C4-2B (cell line): Measurements from ENCODE around the gene SCYL3.
"Not testable (repeated sequence)": the region's sequence is repeated elsewhere in the genome, so short reads cannot be mapped to it uniquely, and the experiment has no call there.

ENCODE experiments used
- H3K27ac ChIP-seq: fragments of 450-650 bp; 2 replicates; pipeline ENCODE4 v1.5.1; 2017
- ZFX ChIP-seq: fragments of 450-650 bp; IDR thresholded peaks from 2 replicates; pipeline ENCODE4 v1.6.1; 2017
- TF ChIP-seq, protein P1 (sequence below): fragments of 450-650 bp; conservative IDR thresholded peaks from 2 replicates; pipeline ENCODE4 v1.5.1; 2017; ENCODE audit warnings: mild to moderate bottlenecking

The SCYL3 gene

DNA sequence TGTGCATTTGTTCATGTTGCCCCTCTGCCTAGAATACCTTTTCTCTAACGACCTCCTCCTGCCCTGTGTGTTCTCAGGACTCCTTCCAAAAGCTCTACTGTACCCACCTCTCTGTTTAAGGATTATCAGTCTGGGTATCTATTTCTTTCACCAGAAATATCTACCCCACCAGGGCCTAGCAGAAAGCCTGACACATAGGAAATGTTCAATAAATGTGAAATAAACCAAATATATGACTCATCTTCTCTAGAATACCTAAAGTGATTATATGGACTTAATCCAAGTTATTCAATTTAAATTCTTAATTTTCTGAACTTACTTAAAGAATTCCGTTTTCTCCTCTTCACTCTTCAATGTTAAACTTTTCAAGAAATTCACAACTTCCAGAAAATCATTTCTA, 27.1 kb downstream of the SCYL3 start:
- no peak for TF ChIP-seq ZFX
- TF ChIP-seq, protein P1, sequence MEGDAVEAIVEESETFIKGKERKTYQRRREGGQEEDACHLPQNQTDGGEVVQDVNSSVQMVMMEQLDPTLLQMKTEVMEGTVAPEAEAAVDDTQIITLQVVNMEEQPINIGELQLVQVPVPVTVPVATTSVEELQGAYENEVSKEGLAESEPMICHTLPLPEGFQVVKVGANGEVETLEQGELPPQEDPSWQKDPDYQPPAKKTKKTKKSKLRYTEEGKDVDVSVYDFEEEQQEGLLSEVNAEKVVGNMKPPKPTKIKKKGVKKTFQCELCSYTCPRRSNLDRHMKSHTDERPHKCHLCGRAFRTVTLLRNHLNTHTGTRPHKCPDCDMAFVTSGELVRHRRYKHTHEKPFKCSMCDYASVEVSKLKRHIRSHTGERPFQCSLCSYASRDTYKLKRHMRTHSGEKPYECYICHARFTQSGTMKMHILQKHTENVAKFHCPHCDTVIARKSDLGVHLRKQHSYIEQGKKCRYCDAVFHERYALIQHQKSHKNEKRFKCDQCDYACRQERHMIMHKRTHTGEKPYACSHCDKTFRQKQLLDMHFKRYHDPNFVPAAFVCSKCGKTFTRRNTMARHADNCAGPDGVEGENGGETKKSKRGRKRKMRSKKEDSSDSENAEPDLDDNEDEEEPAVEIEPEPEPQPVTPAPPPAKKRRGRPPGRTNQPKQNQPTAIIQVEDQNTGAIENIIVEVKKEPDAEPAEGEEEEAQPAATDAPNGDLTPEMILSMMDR: no peak
- no peak overlapping the region for H3K27ac ChIP-seq

DNA sequence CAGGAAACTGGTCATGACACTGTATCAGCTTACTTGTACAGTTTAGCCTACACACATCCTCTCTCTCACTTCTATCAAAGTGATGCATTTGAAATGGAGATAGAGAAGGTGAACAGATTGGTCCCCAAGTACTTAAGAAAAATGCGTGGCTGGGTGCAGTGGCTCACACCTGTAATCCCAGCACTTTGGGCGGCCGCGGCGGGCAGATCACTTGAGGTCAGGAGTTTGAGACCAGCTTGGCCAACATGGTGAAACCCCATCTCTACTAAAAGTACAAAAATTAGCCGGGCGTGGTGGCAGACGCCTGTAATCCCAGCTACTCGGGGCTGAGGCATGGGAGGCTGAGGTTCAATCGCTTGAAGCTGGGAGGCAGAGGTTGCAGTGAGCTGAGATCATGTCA, 29.2 kb downstream of the SCYL3 start:
- H3K27ac ChIP-seq: not testable (repeated sequence)

DNA sequence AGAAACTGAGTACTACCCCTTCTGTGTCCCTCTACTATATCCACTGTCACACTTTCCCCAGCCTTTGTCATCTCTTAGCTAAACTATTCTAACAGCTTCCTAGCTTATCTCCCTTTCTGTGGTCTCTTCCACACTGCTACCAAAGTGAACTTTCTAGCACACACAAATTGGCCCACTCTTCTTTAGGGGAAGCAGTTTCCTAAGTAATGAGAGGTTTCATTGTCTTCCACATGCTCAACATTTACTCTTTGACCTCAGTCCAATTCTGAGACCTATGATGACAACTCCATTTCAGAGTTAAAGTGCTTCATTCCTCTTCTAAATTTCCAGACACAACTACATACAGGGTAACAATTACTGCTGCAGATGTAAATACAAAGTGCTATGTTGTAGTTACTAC, 32.9 kb downstream of the SCYL3 start:
- TF ChIP-seq, protein P1: no peak
- no peak for TF ChIP-seq ZFX

DNA sequence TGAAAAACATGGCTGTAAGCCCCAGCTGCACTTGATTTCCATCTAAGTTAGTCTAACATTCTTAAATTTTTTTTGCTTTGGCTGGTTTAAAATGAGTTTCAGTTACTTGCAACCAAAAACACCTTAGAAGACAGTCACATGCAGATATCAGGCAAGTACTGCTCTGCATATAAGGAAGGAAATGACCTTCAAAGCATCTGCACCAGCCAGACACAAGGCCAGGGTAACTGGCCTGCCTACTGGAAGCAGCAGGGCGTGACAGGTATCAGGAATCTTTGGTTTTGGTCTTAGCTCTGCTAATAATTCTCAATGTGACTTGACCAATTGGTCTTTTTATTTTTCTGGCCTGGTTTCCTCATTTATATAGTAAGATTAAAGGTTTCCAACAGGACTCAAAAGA, 33.5 kb downstream of the SCYL3 start:
- no peak for TF ChIP-seq ZFX
- TF ChIP-seq, protein P1: no peak
- no peak overlapping the region for H3K27ac ChIP-seq

More for the DNA sequence above, 32.9 kb downstream of the SCYL3 start:
- H3K27ac ChIP-seq: no peak overlapping the region

DNA sequence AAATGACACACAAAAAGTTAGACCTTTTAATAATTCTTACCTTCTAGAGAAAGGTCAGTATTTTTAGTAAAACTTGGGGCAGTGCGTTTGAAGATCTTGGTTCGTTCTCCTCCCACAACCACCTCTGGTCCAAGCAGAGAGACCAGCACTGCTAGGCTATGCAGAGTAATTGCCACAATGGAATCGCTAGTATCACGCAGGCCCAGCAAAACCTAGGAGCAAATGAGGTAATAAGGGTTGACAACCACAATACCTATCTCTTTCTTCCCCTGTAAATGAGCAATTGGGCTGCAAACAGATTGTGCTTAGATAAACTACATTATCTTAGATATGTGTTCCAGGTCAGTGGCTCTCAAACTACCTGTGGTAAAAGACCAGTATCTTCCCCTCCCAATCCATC, 34.7 kb downstream of the SCYL3 start:
- H3K27ac ChIP-seq: no peak overlapping the region
- TF ChIP-seq, protein P1: no peak
- no peak for TF ChIP-seq ZFX

GRCh38 chr1:169858467-169858866, 35.2 kb downstream of the SCYL3 start:
- no peak overlapping the region for H3K27ac ChIP-seq
- TF ChIP-seq, protein P1: no peak
- TF ChIP-seq ZFX: no peak

DNA sequence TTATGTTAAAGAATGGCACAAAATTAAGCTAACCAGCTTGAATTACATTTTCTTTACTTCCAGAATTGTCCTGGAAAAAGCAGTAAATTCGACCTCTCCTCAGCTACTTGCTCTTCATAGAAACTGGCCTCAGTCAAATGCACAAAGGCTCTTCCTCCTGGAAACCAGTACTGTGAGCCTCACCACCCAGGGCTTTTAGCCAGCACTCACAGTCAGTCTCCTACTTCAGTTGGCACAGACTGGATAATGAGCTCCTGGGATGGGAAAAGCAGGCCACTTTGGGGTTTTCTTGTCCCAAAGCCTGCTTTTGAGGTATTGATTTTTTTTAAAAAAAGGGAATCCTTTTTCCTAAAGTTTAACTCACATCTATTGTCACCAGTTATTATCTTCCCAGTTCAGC, 40.4 kb downstream of the SCYL3 start:
- TF ChIP-seq, protein P1: no peak
- no peak for TF ChIP-seq ZFX
- no peak overlapping the region for H3K27ac ChIP-seq

GRCh38 chr1:169849346-169850022, 44.2 kb downstream of the SCYL3 start:
- TF ChIP-seq ZFX: no peak
- TF ChIP-seq, protein P1: no peak
- H3K27ac ChIP-seq: no peak overlapping the region
